K562 (cell line): ENCODE results near the gene TEX13C. TPM values are rescaled to one million over a fixed set of nuclear protein-coding genes. Genes with fewer than 3 reads are reported as not detected.

Source experiments
- ATAC-seq: fragments of 200-7000 bp; cut with Tn5 transposase; 3 replicates; pipeline ENCODE4 v1.9.1; 2020; ENCODE audit warnings: moderate library complexity
- BruUV-seq: library from RNA; stranded (reverse); fragments of 400-500 nt; replicated peaks from 2 replicates; lab custom pipeline; 2021; lab: Mats Ljungman, UMichigan
- CTCF ChIA-PET: fragments of 300-600 bp; formaldehyde crosslinking; extraction: SDS; loops from one replicate; lab custom pipeline; 2021; ENCODE audit warnings: low intra/inter-chr PET ratio; lab: Yijun Ruan, JAX
- POLR2A ChIA-PET: fragments of 300-600, 350-650 bp; sonication (Branson Sonifier 250); formaldehyde crosslinking; extraction: SDS; loops from one replicate; lab custom pipeline; 2021; ENCODE audit warnings: antibody characterized with exemption, inconsistent platforms; lab: Yijun Ruan, JAX
- DNase-seq, 4 experiments: peaks; one replicate each; pipeline versions ENCODE4 v3.0.0 to v3.0.0-alpha.2; 2011 to 2018; ENCODE audit warnings: low spot score in 3 of 4, mixed read lengths in 3 of 4; ENCODE audit errors: extremely low read depth in 1 of 4
- FAIRE-seq: peaks from 2 replicates; lab custom pipeline; 2011; peaks lifted over from hg19 to GRCh38; lab: Jason Lieb, UNC
- H2AFZ ChIP-seq: 2 replicates; pipeline ENCODE4 v1.6.0; 2011; ENCODE audit warnings: low read depth, low read length, control low read depth, inconsistent platforms
- H3K27ac ChIP-seq: fragments of 200-600 bp; 3 replicates; pipeline ENCODE4 v1.8.0; 2011; ENCODE audit warnings: low read depth, mild to moderate bottlenecking, control low read depth, inconsistent platforms, low read length, moderate library complexity, mixed read lengths; ENCODE audit errors: extremely low read depth
- H3K27me3 ChIP-seq, 2 experiments: fragments of 300-600 bp in 1 of 2; 2 replicates in 1 of 2; 3 replicates in 1 of 2; pipeline versions ENCODE4 v1.6.0 to v1.8.0; 2011; ENCODE audit warnings: inconsistent platforms in 2 of 2, low read length in 2 of 2, mild to moderate bottlenecking in 1 of 2, mixed read lengths in 1 of 2, moderate library complexity in 1 of 2; ENCODE audit not compliant: control insufficient read depth in 2 of 2, insufficient read depth in 2 of 2
- H3K36me3 ChIP-seq: fragments of 300-600 bp; 3 replicates; pipeline ENCODE4 v1.8.0; 2011; ENCODE audit warnings: mild to moderate bottlenecking, low read length, inconsistent platforms; ENCODE audit not compliant: control insufficient read depth, insufficient read depth
- H3K4me1 ChIP-seq, 2 experiments: fragments of 200-600 bp in 1 of 2; replicated peaks in 1 of 2; 2 replicates in 1 of 2; 3 replicates in 1 of 2; pipeline versions ENCODE4 v1.5.1 to v1.8.0; 2011; ENCODE audit warnings: inconsistent platforms in 2 of 2, low read length in 2 of 2, mild to moderate bottlenecking in 1 of 2, mixed read lengths in 1 of 2, moderate library complexity in 1 of 2; ENCODE audit not compliant: control insufficient read depth in 2 of 2, insufficient read depth in 2 of 2
- H3K4me2 ChIP-seq: 2 replicates; pipeline ENCODE4 v1.6.1; 2011; ENCODE audit warnings: low read length, control low read depth, inconsistent platforms, mixed read lengths; ENCODE audit not compliant: insufficient read depth
- H3K4me3 ChIP-seq: fragments of 200-600 bp; sonication (generic), shearing (Covaris generic); 2 replicates; pipeline ENCODE4 v1.5.1; 2016; ENCODE audit warnings: control low read depth, inconsistent platforms
- H3K79me2 ChIP-seq: fragments of 200-600 bp; 3 replicates; pipeline ENCODE4 v1.8.0; 2011; ENCODE audit warnings: low read length, inconsistent platforms; ENCODE audit not compliant: control insufficient read depth, insufficient read depth
- H3K9ac ChIP-seq, 2 experiments: 2 replicates each; pipeline versions ENCODE4 v1.6.0 to v1.6.1; 2011; ENCODE audit warnings: low read depth in 2 of 2, low read length in 2 of 2, control low read depth in 1 of 2, inconsistent platforms in 1 of 2, mild to moderate bottlenecking in 1 of 2, mixed read lengths in 1 of 2; ENCODE audit not compliant: insufficient read depth in 1 of 2
- H3K9me1 ChIP-seq: one replicate; pipeline ENCODE4 v1.6.0; 2011; ENCODE audit warnings: inconsistent platforms, mild to moderate bottlenecking, low read length, moderate library complexity; ENCODE audit not compliant: control insufficient read depth, insufficient read depth
- H3K9me3 ChIP-seq: replicated peaks from 2 replicates; pipeline ENCODE4 v1.5.1; 2011; ENCODE audit warnings: low read depth, low read length, inconsistent platforms; ENCODE audit not compliant: control insufficient read depth, insufficient read depth
- H4K20me1 ChIP-seq: replicated peaks from 2 replicates; pipeline ENCODE4 v1.6.1; 2011; ENCODE audit warnings: low read length, inconsistent platforms, mixed read lengths; ENCODE audit not compliant: control insufficient read depth, insufficient read depth
- COPS2 ChIP-seq: fragments of 450-650 bp; conservative IDR thresholded peaks from 2 replicates; pipeline ENCODE4 v1.6.1; 2016; ENCODE audit warnings: mild to moderate bottlenecking, moderate library complexity
- DDX20 ChIP-seq: fragments of 450-650 bp; IDR thresholded peaks from 2 replicates; pipeline ENCODE4 v1.6.1; 2016; ENCODE audit warnings: missing genetic modification characterization, low read depth, mild to moderate bottlenecking, missing compliant biosample characterization, moderate library complexity
- MEIS2 ChIP-seq: fragments of 450-650 bp; IDR thresholded peaks from 2 replicates; pipeline ENCODE4 v1.6.1; 2014; ENCODE audit warnings: mild to moderate bottlenecking; ENCODE audit not compliant: partially characterized antibody
- PYGO2 ChIP-seq: fragments of 450-650 bp; IDR thresholded peaks from 2 replicates; pipeline ENCODE4 v1.6.1; 2016; ENCODE audit warnings: mild to moderate bottlenecking, missing genetic modification characterization, moderate library complexity, missing compliant biosample characterization
- SRSF9 ChIP-seq: fragments of 200-400 bp; formaldehyde crosslinking; IDR thresholded peaks from 2 replicates; pipeline ENCODE4 v1.6.1; 2017; ENCODE audit warnings: low read depth, low read length, borderline replicate concordance
- ZNF311 ChIP-seq: fragments of 250-450 bp; sonication (Bioruptor Pico); IDR thresholded peaks from 2 replicates; pipeline ENCODE4 v1.4.0; 2020; ENCODE audit warnings: mild to moderate bottlenecking, moderate library complexity
- ZNF316 ChIP-seq: fragments of 450-650 bp; IDR thresholded peaks from 2 replicates; pipeline ENCODE4 v1.6.1; 2016
- ZNF41 ChIP-seq: fragments of 250-450 bp; sonication (Bioruptor Pico); conservative IDR thresholded peaks from 2 replicates; pipeline ENCODE4 v1.4.0; 2020; ENCODE audit warnings: mild to moderate bottlenecking
- WGBS: fragments of 100-300 bp; shearing (Covaris generic); methylation state at CpG from one replicate; pipeline ENCODE4 v1.1.6; 2016; ENCODE audit warnings: low coverage, mixed read lengths; ENCODE audit not compliant: insufficient coverage; ENCODE audit errors: missing lambda C conversion rate; 5-methylcytosine and 5-hydroxymethylcytosine counted together
- in situ Hi-C: fragments of 300-500 bp; cut with MboI; formaldehyde crosslinking; loops from 4 replicates; pipeline ENCODE4 v1.15.0; 2018; ENCODE audit warnings: inconsistent platforms, mixed read lengths
- intact Hi-C: fragments of 100-400 bp; cut with micrococcal nuclease; formaldehyde crosslinking; loops from 2 replicates; pipeline ENCODE4 v1.14.2; 2022
- polyA plus RNA-seq, 8 experiments: library from polyadenylated mRNA; depleted of rRNA in 4 of 8; stranded (reverse) in 5 of 8; unstranded in 3 of 8; fragments of >200 nt; fragmentation: Nextera tagmentation in 2 of 8; fragmentation: Illumina TruSeq in 1 of 8; extraction: Ambion mirVana in 2 of 8; extraction: Trizol in 1 of 8; gene quantifications; 2 replicates each; pipeline versions ENCODE4 v1.2.1 to v1.2.3, GENCODE V29; 2011 to 2014; ENCODE audit warnings: inconsistent platforms in 1 of 8, missing spikeins in 1 of 8
- total RNA-seq, 7 experiments: library from RNA; depleted of rRNA in 6 of 7; stranded (reverse); fragments of >200 nt in 6 of 7; fragmentation: Illumina TruSeq in 2 of 7; extraction: Trizol in 2 of 7; gene quantifications; 2 replicates each; pipeline versions ENCODE4 v1.2.1 to v1.2.3, GENCODE V29; 2011 to 2021; ENCODE audit warnings: low replicate concordance in 1 of 7
- TF ChIP-seq, protein P1 (sequence below): fragments of 450-650 bp; IDR thresholded peaks from 2 replicates; pipeline ENCODE4 v1.6.1; 2016; ENCODE audit warnings: missing biosample characterization, missing genetic modification characterization

Gene TEX13C
- total and polyA plus RNA-seq, 9 of the 15 experiments (the other 6 are each of a cell fraction or from before 2014, with no cell fraction given): not detected

DNA sequence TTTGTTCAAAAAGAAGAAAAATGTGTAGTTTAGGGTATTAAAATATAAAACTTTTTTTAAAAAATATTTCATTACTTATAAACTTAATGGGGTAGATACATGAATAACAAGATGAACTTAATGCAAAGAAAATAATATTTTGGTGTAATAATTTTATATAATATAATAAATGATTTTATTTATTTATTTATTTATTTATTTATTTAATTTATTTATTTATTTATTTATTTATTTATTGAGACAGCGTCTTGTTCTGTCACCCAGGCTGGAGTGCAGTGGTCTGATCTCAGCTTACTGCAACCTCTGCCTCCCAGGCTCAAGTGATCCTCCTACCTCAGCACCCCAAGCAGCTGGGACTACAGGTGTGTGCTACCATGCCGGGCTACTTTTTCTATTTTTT is 20.8 kb upstream of the TEX13C start:
- intact Hi-C loops (no loop called here), in situ Hi-C loops (no loop called here)
- Histone ChIP-seq H3K4me3 (no peak overlapping the region), H2AFZ (no peak overlapping the region), H3K9me1 (no peaks in the 10 kb centered on the region), H4K20me1 (no peaks in the 10 kb centered on the region), H3K4me1 (0 out of 5 replicates have a peak, but pooled peaks cover 0 to 4% of the 10 kb centered on the region in 2 experiments), H3K9ac (no peak overlapping the region), H3K27me3 (no peaks in the 10 kb centered on the region), H3K9me3 (no peaks in the 10 kb centered on the region), H3K36me3 (no peaks in the 10 kb centered on the region), H3K79me2 (no peaks in the 10 kb centered on the region), H3K27ac (no peak overlapping the region), H3K4me2 (no peak overlapping the region)
- ATAC-seq (no peak), FAIRE-seq (no peak), DNase-seq (no peak)
- POLR2A ChIA-PET: interaction anchor here (1.1 kb wide), 1 partner anchor 13 kb away, joined by 4 read pairs; no protein-coding TSS in a partner anchor
- BruUV-seq: no TSS peak
- CTCF ChIA-PET: no interaction called here
- 45% methylated on average over 2 of the region's 2 CpGs for WGBS
- TF ChIP-seq MEIS2 (no peak), SRSF9 (no peak), PYGO2 (tag) (no peak), ZNF41 (no peak), DDX20 (tag) (no peak), ZNF316 (no peak), ZNF311 (CRISPR knock-in tag) (no peak), COPS2 (no peak)
- TF ChIP-seq, protein P1, sequence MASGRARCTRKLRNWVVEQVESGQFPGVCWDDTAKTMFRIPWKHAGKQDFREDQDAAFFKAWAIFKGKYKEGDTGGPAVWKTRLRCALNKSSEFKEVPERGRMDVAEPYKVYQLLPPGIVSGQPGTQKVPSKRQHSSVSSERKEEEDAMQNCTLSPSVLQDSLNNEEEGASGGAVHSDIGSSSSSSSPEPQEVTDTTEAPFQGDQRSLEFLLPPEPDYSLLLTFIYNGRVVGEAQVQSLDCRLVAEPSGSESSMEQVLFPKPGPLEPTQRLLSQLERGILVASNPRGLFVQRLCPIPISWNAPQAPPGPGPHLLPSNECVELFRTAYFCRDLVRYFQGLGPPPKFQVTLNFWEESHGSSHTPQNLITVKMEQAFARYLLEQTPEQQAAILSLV: no peak
